Hematopoietic multipotent progenitor cell treated with erythropoietin and hydrocortisone succinate and interleukin-3 and kit ligand, for 4 days (in vitro differentiated cells): ENCODE results near the gene KRTAP4-5.
"Not testable (repeated sequence)": the region's sequence is repeated elsewhere in the genome, so short reads cannot be mapped to it uniquely, and the experiment has no call there.

Source experiments
- DNase-seq: peaks from one replicate; pipeline ENCODE4 v3.0.0-alpha.2; 2015

The KRTAP4-5 gene

DNA sequence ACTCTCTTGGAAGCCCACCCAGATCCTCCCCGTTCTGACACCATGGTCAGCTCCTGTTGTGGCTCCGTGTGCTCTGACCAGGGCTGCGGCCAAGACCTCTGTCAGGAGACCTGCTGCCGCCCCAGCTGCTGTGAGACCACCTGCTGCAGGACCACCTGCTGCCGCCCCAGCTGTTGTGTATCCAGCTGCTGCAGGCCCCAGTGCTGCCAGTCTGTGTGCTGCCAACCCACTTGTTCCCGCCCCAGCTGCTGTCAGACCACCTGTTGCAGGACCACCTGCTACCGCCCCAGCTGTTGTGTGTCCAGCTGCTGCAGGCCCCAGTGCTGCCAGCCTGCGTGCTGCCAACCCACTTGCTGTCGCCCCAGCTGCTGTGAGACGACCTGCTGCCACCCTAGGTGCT is 44.3 kb downstream of the KRTAP4-5 start, which contains the start of gene KRTAP4-9:
KRTAP4-9 (plus strand) TSS at position 43 of the 400 bp plus-strand sequence; CDS start at position 43, 0 bp downstream.
- DNase-seq: not testable (repeated sequence)

DNA sequence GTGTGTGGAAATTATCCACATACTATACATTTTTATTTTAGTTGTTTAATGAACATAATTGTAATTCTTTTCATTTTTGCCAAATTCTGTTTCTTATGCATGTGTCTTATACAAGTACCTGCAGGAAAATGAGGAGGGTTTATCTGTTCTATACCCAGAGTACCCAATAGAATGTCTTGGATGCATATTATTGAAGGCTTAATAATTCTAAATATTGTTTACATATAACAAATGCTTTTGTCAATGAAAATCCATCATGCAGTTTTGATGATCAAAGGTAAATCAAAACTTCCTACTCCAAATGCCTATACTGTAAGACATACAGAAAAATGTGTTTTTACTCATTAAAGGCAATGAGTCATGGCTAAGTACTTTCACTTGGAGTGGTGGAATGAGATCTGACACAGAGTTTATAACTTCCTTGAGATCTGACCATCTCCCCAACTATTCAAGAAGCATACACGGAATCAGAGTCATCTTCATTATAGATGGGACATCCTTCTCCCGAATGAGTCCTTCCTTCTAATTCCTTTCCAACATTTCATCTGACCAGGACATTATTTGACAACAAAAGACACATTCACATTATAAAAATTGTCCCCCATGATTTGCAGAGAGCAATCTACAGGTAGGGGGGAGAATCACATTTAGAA is 45.1 kb downstream of the KRTAP4-5 start:
- DNase-seq: not testable (repeated sequence)

DNA sequence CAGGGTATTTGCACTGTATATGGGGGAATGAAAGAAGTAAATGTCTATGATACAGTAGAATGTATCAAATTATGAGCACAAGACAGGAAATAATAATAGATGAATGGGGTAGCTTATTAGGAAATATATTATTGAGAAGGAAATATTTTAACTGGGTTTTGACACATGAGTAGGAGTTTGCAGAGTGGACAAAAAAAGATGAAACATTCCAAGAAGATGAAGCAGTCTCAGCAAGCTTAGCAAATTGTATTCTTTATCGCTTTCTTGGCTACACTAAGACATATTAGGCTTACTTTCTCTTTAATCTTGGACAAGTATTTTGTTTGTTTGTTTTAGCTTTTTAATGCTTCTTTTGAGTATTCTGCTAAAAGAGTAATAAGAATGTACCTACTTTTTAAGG is 45.7 kb downstream of the KRTAP4-5 start:
- DNase-seq: no peak

DNA sequence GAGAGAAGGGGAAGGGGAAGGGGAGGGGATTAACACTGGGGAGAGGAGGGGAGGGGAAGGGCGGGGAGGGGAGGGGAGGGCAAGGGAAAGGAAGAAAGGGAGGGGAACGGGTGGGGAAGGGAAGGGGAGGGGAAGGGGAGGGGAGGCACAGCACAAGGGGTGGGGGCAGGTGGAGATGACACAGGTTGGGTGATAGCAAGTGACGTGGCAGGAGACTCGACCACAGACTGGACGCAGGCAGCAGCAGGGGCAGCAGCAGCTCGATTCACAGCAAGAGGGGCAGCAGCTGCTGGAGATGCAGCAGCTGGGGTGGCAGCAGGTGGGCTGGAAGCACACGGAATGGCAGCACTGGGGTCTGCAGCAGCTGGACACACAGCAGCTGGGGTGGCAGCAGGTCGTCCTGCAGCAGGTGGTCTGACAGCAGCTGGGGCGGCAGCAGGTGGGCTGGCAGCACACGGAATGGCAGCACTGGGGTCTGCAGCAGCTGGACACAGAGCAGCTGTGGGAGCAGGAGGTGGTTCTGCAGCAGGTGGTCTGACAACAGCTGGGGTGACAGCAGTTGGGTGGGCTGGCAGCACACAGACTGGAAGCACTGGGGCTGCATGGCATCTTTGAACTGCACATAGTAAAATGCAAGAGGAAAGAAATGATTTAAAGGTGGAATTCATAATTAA is 47.9 kb downstream of the KRTAP4-5 start, which contains the start of gene KRTAP4-16:
KRTAP4-16 (minus strand) TSS at position 624 of the 674 bp plus-strand sequence; CDS start at position 624, 0 bp downstream.
- DNase-seq: no peak

DNA sequence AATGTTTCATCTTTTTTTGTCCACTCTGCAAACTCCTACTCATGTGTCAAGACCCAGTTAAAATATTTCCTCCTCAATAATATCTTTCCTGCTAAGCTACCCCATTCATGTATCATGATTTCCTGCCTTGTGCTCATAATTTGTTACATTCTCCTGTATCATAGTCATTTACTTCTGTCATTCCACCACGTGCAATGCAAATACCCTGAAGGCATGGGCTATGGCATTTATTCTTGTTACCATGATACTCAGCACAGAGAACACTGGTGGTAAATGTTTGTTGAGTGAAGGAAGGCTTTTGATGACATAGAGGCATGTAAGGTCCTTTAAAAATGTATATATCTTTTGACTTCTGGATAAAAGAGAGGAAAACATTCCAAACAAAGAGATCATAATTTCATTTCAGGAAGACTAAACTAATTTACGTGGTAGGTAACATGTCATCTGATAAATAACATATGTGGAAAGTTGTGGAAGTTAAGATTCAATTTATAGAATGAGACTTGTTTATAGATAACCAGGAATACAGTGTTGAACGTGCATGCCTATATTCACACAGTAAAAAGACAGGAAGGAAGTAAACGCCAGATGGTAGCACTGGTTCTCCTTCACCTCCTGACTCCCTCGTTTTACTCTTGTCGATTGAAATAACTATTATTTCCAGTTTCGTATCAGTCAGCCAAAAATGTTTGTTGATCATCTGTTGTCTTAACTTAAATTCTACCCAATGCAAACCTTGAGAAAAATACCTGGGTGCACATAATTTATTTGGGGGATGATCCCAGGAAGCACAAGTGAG is 49.7 kb downstream of the KRTAP4-5 start:
- DNase-seq: peak; percentile 10
